PC-3 (cell line): ENCODE measurements around the gene MIDN. TPM values are rescaled to one million over a fixed set of nuclear protein-coding genes. Genes with fewer than 3 reads are reported as not detected.

Experiments
- ATAC-seq: fragments of 200-7000 bp; cut with Tn5 transposase; 2 replicates; pipeline ENCODE4 v1.9.1; 2020; ENCODE audit warnings: mild to moderate bottlenecking, moderate library complexity
- BruUV-seq: library from RNA; stranded (reverse); fragments of 400-500 nt; replicated peaks from 2 replicates; lab custom pipeline; 2021; lab: Mats Ljungman, UMichigan
- CTCF ChIA-PET: fragments of 300-600 bp; sonication (Branson Sonifier 250); formaldehyde crosslinking; loops from one replicate; lab custom pipeline; 2022; ENCODE audit warnings: antibody characterized with exemption; lab: Charles Lee
- POLR2A ChIA-PET: fragments of 300-600 bp; sonication (Branson Sonifier 250); formaldehyde crosslinking; loops from one replicate; lab custom pipeline; 2022; ENCODE audit warnings: antibody characterized with exemption; ENCODE audit not compliant: unreplicated experiment; lab: Charles Lee
- DNase-seq: peaks from one replicate; pipeline ENCODE4 v3.0.0-alpha.2; 2015
- H2AFZ ChIP-seq: fragments of 300-600 bp; sonication (generic); 2 replicates; pipeline ENCODE4 v1.6.0; 2016; ENCODE audit warnings: antibody characterized with exemption, low read length
- H3F3A ChIP-seq: fragments of 300-600 bp; sonication (generic); one replicate; pipeline ENCODE4 v1.6.0; 2017; ENCODE audit warnings: antibody characterized with exemption, low read length, control low read depth, mild to moderate bottlenecking; ENCODE audit not compliant: unreplicated experiment
- H3K27ac ChIP-seq: fragments of 300-600 bp; sonication (generic); 2 replicates; pipeline ENCODE4 v1.5.1; 2016; ENCODE audit warnings: mild to moderate bottlenecking, low read length
- H3K27me3 ChIP-seq: fragments of 300-600 bp; sonication (generic); 2 replicates; pipeline ENCODE4 v1.6.1; 2016; ENCODE audit warnings: low read length, mixed read lengths
- H3K36me3 ChIP-seq: fragments of 300-600 bp; sonication (generic); 2 replicates; pipeline ENCODE4 v1.6.1; 2016; ENCODE audit warnings: low read depth, mixed run types, low read length, mixed read lengths
- H3K4me1 ChIP-seq: fragments of 300-600 bp; sonication (generic); 2 replicates; pipeline ENCODE4 v1.5.1; 2016; ENCODE audit warnings: low read length; ENCODE audit not compliant: insufficient read depth
- H3K4me2 ChIP-seq: fragments of 300-600 bp; sonication (generic); 2 replicates; pipeline ENCODE4 v1.6.0; 2016; ENCODE audit warnings: low read length
- H3K4me3 ChIP-seq: fragments of 300-600 bp; sonication (generic); 2 replicates; pipeline ENCODE4 v1.5.1; 2016; ENCODE audit warnings: mild to moderate bottlenecking, low read length, mixed read lengths
- H3K79me2 ChIP-seq: fragments of 300-600 bp; sonication (generic); 2 replicates; pipeline ENCODE4 v1.6.1; 2017; ENCODE audit warnings: low read length, mixed read lengths
- H3K9ac ChIP-seq: fragments of 300-600 bp; sonication (generic); 2 replicates; pipeline ENCODE4 v1.6.0; 2016; ENCODE audit warnings: mild to moderate bottlenecking, low read length
- H3K9me2 ChIP-seq: fragments of 300-600 bp; sonication (generic); replicated peaks from 2 replicates; pipeline ENCODE4 v1.6.1; 2016; ENCODE audit warnings: mixed run types, low read length, mixed read lengths
- H3K9me3 ChIP-seq: fragments of 300-600 bp; sonication (generic); 2 replicates; pipeline ENCODE4 v1.6.1; 2016; ENCODE audit warnings: low read length, mixed read lengths
- H4K20me1 ChIP-seq: fragments of 300-600 bp; sonication (generic); 2 replicates; pipeline ENCODE4 v1.6.1; 2016; ENCODE audit warnings: low read length, mixed read lengths
- CTCF ChIP-seq: fragments of 300-600 bp; sonication (generic); conservative IDR thresholded peaks from 2 replicates; pipeline ENCODE4 v1.5.1; 2017; ENCODE audit warnings: antibody characterized with exemption, low read depth, mild to moderate bottlenecking, low read length
- EZH2 ChIP-seq: fragments of 300-600 bp; sonication (generic); IDR thresholded peaks from one replicate; pipeline ENCODE4 v1.6.1; 2017; ENCODE audit warnings: antibody characterized with exemption, mild to moderate bottlenecking, low read length; ENCODE audit not compliant: unreplicated experiment
- EZH2phosphoT487 ChIP-seq: fragments of 300-600 bp; sonication (generic); IDR thresholded peaks from 2 replicates; pipeline ENCODE4 v1.6.1; 2018; ENCODE audit warnings: mild to moderate bottlenecking, antibody characterized with exemption, low read length, borderline replicate concordance
- intact Hi-C: fragments of 100-400 bp; cut with micrococcal nuclease; formaldehyde crosslinking; loops from 2 replicates; pipeline ENCODE4 v1.9.0; 2023
- total RNA-seq: library from RNA; depleted of rRNA; stranded (reverse); fragments of >200 nt; gene quantifications from 2 replicates; pipeline ENCODE4 v1.2.3, GENCODE V29; 2014

Gene MIDN
- total RNA-seq, 1 experiment from 2014 or later = 17.3 TPM

DNA sequence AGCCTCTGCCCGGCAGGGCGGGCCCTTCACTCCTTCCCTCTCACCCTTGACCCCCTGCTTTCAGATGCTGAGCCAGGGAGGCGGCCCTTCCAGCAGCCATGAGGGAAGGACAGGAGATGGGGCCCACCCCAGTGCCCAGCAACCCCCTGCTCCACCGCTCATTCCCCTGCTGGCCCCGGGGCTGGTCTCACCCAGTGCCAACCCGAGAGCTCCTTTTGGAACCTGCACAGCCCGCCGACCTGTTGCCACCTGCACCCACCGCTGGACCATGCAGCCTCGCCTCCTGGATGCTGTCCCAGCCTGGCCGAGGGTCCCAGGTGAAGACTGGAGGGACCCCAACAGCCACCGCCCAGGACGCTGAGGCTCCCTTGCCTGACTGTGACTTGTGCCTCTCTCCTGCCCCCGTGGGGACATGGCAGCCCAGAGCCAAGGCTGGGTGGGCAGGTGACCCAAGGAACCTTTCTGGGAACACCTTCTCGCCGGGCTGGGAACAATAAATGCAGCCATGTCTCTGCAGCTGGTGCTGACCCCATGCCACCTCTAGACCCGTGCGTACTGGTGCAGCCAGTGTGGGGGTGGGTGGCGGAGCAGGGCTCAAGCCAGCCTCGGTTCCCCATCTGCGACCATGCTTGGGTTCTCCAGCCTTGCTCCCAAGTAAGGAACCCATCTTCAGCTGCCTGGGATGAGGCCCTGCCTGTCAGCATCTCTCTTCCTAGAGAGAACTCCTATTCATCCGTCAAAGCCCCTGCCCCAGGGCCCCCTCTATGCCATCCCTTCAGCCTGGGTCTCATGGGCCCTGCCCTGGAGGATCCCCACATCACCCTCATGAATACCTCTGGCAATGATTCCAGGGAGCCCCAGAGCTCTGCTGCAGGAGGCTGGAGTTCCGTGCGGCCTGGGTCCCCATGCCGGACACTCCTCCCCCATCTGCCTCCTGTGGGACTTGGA lies 30.6 kb downstream of the MIDN start:
- Histone ChIP-seq H3K4me3 (no peak overlapping the region), H3K4me1 (peaks cover 22% of the 10 kb centered on the region), H3K4me2 (no peak overlapping the region), H4K20me1 (no peaks in the 10 kb centered on the region), H2AFZ (no peak overlapping the region), H3K9me3 (no peaks in the 10 kb centered on the region), H3K9ac (no peak overlapping the region), H3K9me2 (no peaks in the 10 kb centered on the region), H3K79me2 (peaks cover 29% of the 10 kb centered on the region), H3K36me3 (peaks cover 3% of the 10 kb centered on the region; the same call in 1 of the 2 replicates), H3K27me3 (no peaks in the 10 kb centered on the region), H3F3A (no peaks in the 10 kb centered on the region), H3K27ac (no peak overlapping the region)
- DNase-seq (no peak), ATAC-seq (no peak)
- CTCF ChIA-PET = interaction anchor here (1.0 kb wide), 1 partner anchor 10 kb away, joined by 3 read pairs; no protein-coding TSS in a partner anchor
- no TSS peak for BruUV-seq
- no peak for TF ChIP-seq CTCF
- TF ChIP-seq EZH2phosphoT487 = no peak
- TF ChIP-seq EZH2 = no peak
- intact Hi-C loops = loop anchor here (1.0 to 10.0 kb wide), 2 partner anchors 76 to 93 kb away; a partner anchor contains a TSS
- POLR2A ChIA-PET = no interaction called here

- intact Hi-C loops = loop anchor here (1.0 to 10.0 kb wide), 2 partner anchors 75 to 92 kb away; a partner anchor contains a TSS
- Histone ChIP-seq H3K4me1 (peaks cover 13% of the 10 kb centered on the region), H3K4me2 (no peak overlapping the region), H3K9ac (no peak overlapping the region), H3K79me2 (peaks cover 20% of the 10 kb centered on the region), H2AFZ (no peak overlapping the region), H3K27me3 (no peaks in the 10 kb centered on the region), H3K9me2 (no peaks in the 10 kb centered on the region), H3K36me3 (no peaks in the 10 kb centered on the region), H4K20me1 (no peaks in the 10 kb centered on the region), H3F3A (no peaks in the 10 kb centered on the region), H3K27ac (no peak overlapping the region), H3K4me3 (no peak overlapping the region), H3K9me3 (no peaks in the 10 kb centered on the region)
- ATAC-seq (peak; percentile 26), DNase-seq (peak; percentile 83)
- CTCF ChIA-PET = interaction anchor here (1.0 kb wide), 1 partner anchor 11 kb away, joined by 3 read pairs; no protein-coding TSS in a partner anchor
- TF ChIP-seq CTCF (peak; percentile 87), EZH2 (no peak)
- BruUV-seq = no TSS peak
- POLR2A ChIA-PET = no interaction called here
Observed at GRCh38 chr19:1279782-1280341, 31.5 kb downstream of the MIDN start.
